Measurements from ENCODE around the gene SNX32. TPM values are rescaled to one million over a fixed set of nuclear protein-coding genes. Genes with fewer than 3 reads are reported as not detected.
A peak's percentile ranks its signal among the peaks of the same experiment; 100 is the strongest.

Gene SNX32
- polyA plus RNA-seq, 1 donor (not counting 4 experiments of a cell fraction or from before 2014, with no cell fraction given), result 0.12 TPM

- no peak overlapping the region for H3K27ac ChIP-seq (ENCODE audit: control insufficient read depth, insufficient read depth, low read length)
These were observed 59.0 kb downstream of the SNX32 start for GRCh38 chr11:65892661-65893317.

GRCh38 chr11:65894034-65894591 lies 60.4 kb downstream of the SNX32 start:
- peaks cover 2% of the 10 kb centered on the region for H3K9me1 ChIP-seq (ENCODE audit: control insufficient read depth, extremely low read depth, insufficient read depth, low read length)
- peaks cover 24 to 58% of the 10 kb centered on the region in 2 experiments for H3K36me3 ChIP-seq (ENCODE audit: control insufficient read depth in 2 of 2, extremely low read depth in 1 of 2, insufficient read depth in 2 of 2, low read length in 2 of 2)
- H3K9me3 ChIP-seq (ENCODE audit: control insufficient read depth, low read depth, low read length), result no peaks in the 10 kb centered on the region
- no peaks in the 10 kb centered on the region for H3K27me3 ChIP-seq (ENCODE audit: control insufficient read depth, extremely low read depth, insufficient read depth, low read length)
- dilution Hi-C loops (cut with MboI; ENCODE audit: extremely low pct_ligation_motif_present, low sequenced_read_pairs), result no loop called here
- peaks cover 59% of the 10 kb centered on the region for H3K79me2 ChIP-seq (ENCODE audit: control insufficient read depth, insufficient read depth, low read length)
- no peak for DNase-seq (ENCODE audit: low read depth, low spot score)
- FAIRE-seq, result no peak
- H3K4me3 ChIP-seq (ENCODE audit: control insufficient read depth in 2 of 3, extremely low read depth in 1 of 3, insufficient read depth in 2 of 3, low read depth in 1 of 3, low read length in 3 of 3), result no peak overlapping the region
- H3K9ac ChIP-seq (ENCODE audit: control insufficient read depth, extremely low read depth, insufficient read depth, low read length), result peak overlapping the region; percentile 3
- no peak overlapping the region for H3K27ac ChIP-seq (ENCODE audit: control insufficient read depth, insufficient read depth, low read length)
- peak overlapping the region; percentile 6 for H3K4me2 ChIP-seq (ENCODE audit: control insufficient read depth, extremely low read depth, insufficient read depth, low read depth, low read length)
- H3K4me1 ChIP-seq (ENCODE audit: control insufficient read depth, extremely low read depth, insufficient read depth, low read length), result peaks cover 68% of the 10 kb centered on the region
- H4K20me1 ChIP-seq (ENCODE audit: control insufficient read depth, extremely low read depth, insufficient read depth, low read length), result peaks cover 48% of the 10 kb centered on the region
- TF ChIP-seq CTCF (optimal IDR thresholded peaks at IDR 0.05 in 1 of 3, IDR thresholded peaks at IDR 0.05 in 1 of 3, conservative IDR thresholded peaks at IDR 0.05 in 1 of 3; ENCODE audit: extremely low read depth in 1 of 3, insufficient read depth in 2 of 3, low read length in 3 of 3) (no peak), EZH2 (IDR thresholded peaks at IDR 0.05; ENCODE audit: low read length) (no peak)
- no peak overlapping the region for H2AFZ ChIP-seq (ENCODE audit: control insufficient read depth, low read length)

More at GRCh38 chr11:65892661-65893317, 59.0 kb downstream of the SNX32 start:
- Histone ChIP-seq H3K36me3 (ENCODE audit: control insufficient read depth in 2 of 2, extremely low read depth in 1 of 2, insufficient read depth in 2 of 2, low read length in 2 of 2) (peaks cover 22 to 47% of the 10 kb centered on the region in 2 experiments), H2AFZ (ENCODE audit: control insufficient read depth, low read length) (no peak overlapping the region), H3K9ac (ENCODE audit: control insufficient read depth, extremely low read depth, insufficient read depth, low read length) (peak overlapping the region; percentile 6), H3K79me2 (ENCODE audit: control insufficient read depth, insufficient read depth, low read length) (peaks cover 47% of the 10 kb centered on the region), H3K4me1 (ENCODE audit: control insufficient read depth, extremely low read depth, insufficient read depth, low read length) (peaks cover 63% of the 10 kb centered on the region), H3K4me3 (ENCODE audit: control insufficient read depth in 2 of 3, extremely low read depth in 1 of 3, insufficient read depth in 2 of 3, low read depth in 1 of 3, low read length in 3 of 3) (peak overlapping the region in 2 of 3 experiments; percentile 43 to 55), H3K9me3 (ENCODE audit: control insufficient read depth, low read depth, low read length) (no peaks in the 10 kb centered on the region), H3K9me1 (ENCODE audit: control insufficient read depth, extremely low read depth, insufficient read depth, low read length) (peaks cover 2% of the 10 kb centered on the region), H3K27me3 (ENCODE audit: control insufficient read depth, extremely low read depth, insufficient read depth, low read length) (no peaks in the 10 kb centered on the region), H4K20me1 (ENCODE audit: control insufficient read depth, extremely low read depth, insufficient read depth, low read length) (peaks cover 48% of the 10 kb centered on the region), H3K4me2 (ENCODE audit: control insufficient read depth, extremely low read depth, insufficient read depth, low read depth, low read length) (peak overlapping the region; percentile 74)
- no peak for DNase-seq (ENCODE audit: low read depth, low spot score)
- dilution Hi-C loops (cut with MboI; ENCODE audit: extremely low pct_ligation_motif_present, low sequenced_read_pairs), result no loop called here
- no peak for TF ChIP-seq EZH2 (IDR thresholded peaks at IDR 0.05; ENCODE audit: low read length)
- no peak for FAIRE-seq

Data from keratinocyte (primary cell).